ENCODE data around the gene FOXP1. TPM values are rescaled to one million over a fixed set of nuclear protein-coding genes. Genes with fewer than 3 reads are reported as not detected.

Gene FOXP1
- total and polyA plus RNA-seq, 2 of the 8 experiments (the other 6 are each of a cell fraction or from before 2014, with no cell fraction given): 13.9 to 25.4 TPM

GRCh38 chr3:71269906-71270305 is 313.6 kb downstream of the FOXP1 start:
- H3K9me3 ChIP-seq (ENCODE audit: insufficient read depth in 2 of 2, low read depth in 1 of 2, low read length in 1 of 2): no peaks in the 10 kb centered on the region
- DNase-seq (ENCODE audit: low read depth in 1 of 2, low spot score in 2 of 2): no peak
- no peak overlapping the region for H2BK12ac ChIP-seq (ENCODE audit: low read depth, low read length)
- ChIA-PET POLR2A (ENCODE audit: partially characterized antibody) (interaction anchor here (0.7 kb wide), 1 partner anchor 205 kb away, joined by 3 read pairs; no protein-coding TSS in a partner anchor), CTCF (ENCODE audit: partially characterized antibody) (no interaction called here)
- H3K56ac ChIP-seq (replicated peaks; ENCODE audit: insufficient read length, low read depth, low read length): no peak overlapping the region
- H3K23ac ChIP-seq (ENCODE audit: insufficient read length): no peak overlapping the region
- no peak overlapping the region for H2BK20ac ChIP-seq (ENCODE audit: low read length)
- no peak overlapping the region for H3K18ac ChIP-seq (ENCODE audit: extremely low read depth, low read length)
- FAIRE-seq: no peak
- H4K91ac ChIP-seq (replicated peaks; ENCODE audit: insufficient read length, low read length): no peak overlapping the region
- H3K27me3 ChIP-seq (replicated peaks in 1 of 4; ENCODE audit: control insufficient read depth in 3 of 4, extremely low read depth in 1 of 4, insufficient read depth in 3 of 4, low read length in 3 of 4): no peaks in the 10 kb centered on the region
- no peaks in the 10 kb centered on the region for H3K23me2 ChIP-seq (ENCODE audit: low read depth, low read length)
- H3K9ac ChIP-seq (replicated peaks in 1 of 4; ENCODE audit: extremely low read depth in 1 of 4, low read depth in 3 of 4, low read length in 3 of 4): no peak overlapping the region
- no peak overlapping the region for H2AFZ ChIP-seq (ENCODE audit: low read length)
- H3K79me2 ChIP-seq (ENCODE audit: control insufficient read depth in 1 of 2, insufficient read depth in 2 of 2, low read length in 2 of 2): peaks cover 0 to 9% of the 10 kb centered on the region in 2 experiments; a peak in 1 of 4 replicates
- H2BK120ac ChIP-seq (replicated peaks; ENCODE audit: low read depth, low read length): no peak overlapping the region
- H3K4me3 ChIP-seq (ENCODE audit: extremely low read depth in 1 of 4, insufficient read depth in 2 of 4, low read depth in 3 of 4, low read length in 4 of 4): no peak overlapping the region
- H2BK15ac ChIP-seq (ENCODE audit: low read length): no peak overlapping the region
- no peak overlapping the region for H4K5ac ChIP-seq (ENCODE audit: insufficient read length, low read depth, low read length)
- no peak overlapping the region for H3K4me2 ChIP-seq (ENCODE audit: insufficient read depth in 1 of 2, low read depth in 2 of 2, low read length in 2 of 2)
- H3K79me1 ChIP-seq (ENCODE audit: low read depth, low read length): peaks cover 5% of the 10 kb centered on the region
- WGBS, 2 experiments (ENCODE audit: extremely low coverage in 1 of 2, insufficient coverage in 1 of 2, insufficient read length in 1 of 2, insufficient replicate concordance in 2 of 2, low coverage in 1 of 2, low lambda C conversion rate in 2 of 2, missing lambda C conversion rate in 1 of 2): 78% methylated on average over 8 of the region's 8 CpGs; no CpG with 5 or more reads in 1 of the 2 experiments
- no peak overlapping the region for H4K8ac ChIP-seq (ENCODE audit: extremely low read depth, insufficient read depth, low read length)
- no peak overlapping the region for H3K27ac ChIP-seq (ENCODE audit: low read depth, low read length)
- no peaks in the 10 kb centered on the region for H3K4me1 ChIP-seq (replicated peaks in 1 of 4; ENCODE audit: control insufficient read depth in 3 of 4, insufficient read depth in 4 of 4, low read length in 3 of 4)
- H2AK5ac ChIP-seq (ENCODE audit: low read depth, low read length): no peak overlapping the region
- H3K4ac ChIP-seq (replicated peaks; ENCODE audit: insufficient read length, low read depth, low read length): no peak overlapping the region
- no peaks in the 10 kb centered on the region for H4K20me1 ChIP-seq (replicated peaks in 1 of 2; ENCODE audit: control insufficient read depth in 1 of 2, insufficient read depth in 2 of 2, low read length in 2 of 2)
- no peak overlapping the region for H3K14ac ChIP-seq (ENCODE audit: insufficient read length)
- no peaks in the 10 kb centered on the region for H3K36me3 ChIP-seq (ENCODE audit: control insufficient read depth in 2 of 4, insufficient read depth in 4 of 4, low read length in 3 of 4)
- no peak for TF ChIP-seq SIX5 (IDR thresholded peaks at IDR 0.05; ENCODE audit: low read depth, low read length)
- no peak for TF ChIP-seq GABPA (IDR thresholded peaks at IDR 0.05; ENCODE audit: borderline replicate concordance, insufficient read depth, low read length)
- no peak for TF ChIP-seq RBBP5 (IDR thresholded peaks at IDR 0.05; ENCODE audit: borderline replicate concordance, low read depth, low read length)
- no peak for TF ChIP-seq POLR2AphosphoS5 (IDR thresholded peaks at IDR 0.05; ENCODE audit: low read depth, low read length)
- TF ChIP-seq EZH2 (IDR thresholded peaks at IDR 0.05; ENCODE audit: low read depth, low read length, severe bottlenecking): no peak
- no peak for TF ChIP-seq SP4 (IDR thresholded peaks at IDR 0.05; ENCODE audit: low read length)
- TF ChIP-seq SIN3A (conservative IDR thresholded peaks at IDR 0.05 in 1 of 2, IDR thresholded peaks at IDR 0.05 in 1 of 2; ENCODE audit: low read depth in 1 of 2, low read length in 2 of 2): no peak
- no peak for TF ChIP-seq BACH1 (IDR thresholded peaks at IDR 0.05; ENCODE audit: low read length)
- no peak for TF ChIP-seq CBX8 (IDR thresholded peaks at IDR 0.05; ENCODE audit: borderline replicate concordance, low read depth, low read length)
- no peak overlapping the region for H2BK5ac ChIP-seq (ENCODE audit: low read depth, low read length)

Measured in H1 (cell line).